Activated T-cell treated with anti-CD3 and anti-CD28 coated beads, Interleukin-2, amount 50 U/mL, for 72 hours (primary cell): ENCODE results near the gene SLC16A6. TPM values are rescaled to one million over a fixed set of nuclear protein-coding genes. Genes with fewer than 3 reads are reported as not detected.
"Not testable (repeated sequence)": the region's sequence is repeated elsewhere in the genome, so short reads cannot be mapped to it uniquely, and the experiment has no call there.

Experiments used
- ATAC-seq, 2 donors: fragments of 150-1000 bp; cut with Tn5 transposase; replicated peaks in 1 of 2; 2 replicates each; pipeline ENCODE4 v1.10.0; 2021; ENCODE audit warnings: moderate library complexity in 2 of 2, mild to moderate bottlenecking in 1 of 2
- DNase-seq, 2 donors: peaks; one replicate each; pipeline ENCODE4 v3.0.0; 2021 to 2022; ENCODE audit warnings: mixed read lengths in 1 of 2
- H3K27ac Mint-ChIP-seq: one replicate; pipeline ENCODE4 v1.8.0; 2022; ENCODE audit warnings: mild to moderate bottlenecking, moderate library complexity, mixed read lengths
- H3K27me3 Mint-ChIP-seq: one replicate; pipeline ENCODE4 v1.8.0; 2022; ENCODE audit warnings: low read depth, mixed read lengths
- H3K36me3 Mint-ChIP-seq, 2 donors: one replicate each; pipeline ENCODE4 v1.8.0; 2022; ENCODE audit warnings: mixed read lengths in 2 of 2, mild to moderate bottlenecking in 1 of 2; ENCODE audit not compliant: insufficient read depth in 2 of 2
- H3K4me1 Mint-ChIP-seq: one replicate; pipeline ENCODE4 v1.8.0; 2022; ENCODE audit warnings: low read depth, mixed read lengths
- H3K4me3 Mint-ChIP-seq, 2 donors: one replicate each; pipeline ENCODE4 v1.8.0; 2022; ENCODE audit warnings: mild to moderate bottlenecking in 2 of 2, mixed read lengths in 2 of 2, moderate library complexity in 2 of 2
- H3K9me3 Mint-ChIP-seq, 2 donors: one replicate each; pipeline ENCODE4 v1.8.0; 2022; ENCODE audit warnings: mixed read lengths in 2 of 2
- total RNA-seq, 2 donors: library from RNA; stranded (reverse); gene quantifications; one replicate each; pipeline ENCODE4 v1.2.3, GENCODE V29; 2022

Gene SLC16A6
- total RNA-seq, 2 donors from 2014 or later, result 5.9 to 8.7 TPM

- peak; percentile 82 to 83 for ATAC-seq
- H3K4me3 Mint-ChIP-seq, result peak within 1 kb of the TSS; percentile 92 to 100
- no peaks in the 10 kb centered on the region for H3K9me3 Mint-ChIP-seq
- peaks cover 5 to 22% of the 10 kb centered on the region in 2 donors for H3K36me3 Mint-ChIP-seq
- H3K27me3 Mint-ChIP-seq, result no peaks in the 10 kb centered on the region
- H3K27ac Mint-ChIP-seq, result peak within 1 kb of the TSS; percentile 100
- peak; percentile 97 to 100 for DNase-seq
- peaks cover 43% of the 10 kb centered on the region for H3K4me1 Mint-ChIP-seq
Observed at GRCh38 chr17:68247445-68248198, 43.3 kb downstream of the SLC16A6 start, which contains the start of gene AMZ2. TSS of gene AMZ2 (plus strand) at chr17:68248043. CDS start at chr17:68250188, 2,145 bp downstream.

- H3K4me1 Mint-ChIP-seq, result peaks cover 43% of the 10 kb centered on the region
- H3K27ac Mint-ChIP-seq, result peak overlapping the region; percentile 100
- H3K4me3 Mint-ChIP-seq, result peak overlapping the region; percentile 92 to 100
Observed at GRCh38 chr17:68246271-68247028, 44.5 kb downstream of the SLC16A6 start.

DNA sequence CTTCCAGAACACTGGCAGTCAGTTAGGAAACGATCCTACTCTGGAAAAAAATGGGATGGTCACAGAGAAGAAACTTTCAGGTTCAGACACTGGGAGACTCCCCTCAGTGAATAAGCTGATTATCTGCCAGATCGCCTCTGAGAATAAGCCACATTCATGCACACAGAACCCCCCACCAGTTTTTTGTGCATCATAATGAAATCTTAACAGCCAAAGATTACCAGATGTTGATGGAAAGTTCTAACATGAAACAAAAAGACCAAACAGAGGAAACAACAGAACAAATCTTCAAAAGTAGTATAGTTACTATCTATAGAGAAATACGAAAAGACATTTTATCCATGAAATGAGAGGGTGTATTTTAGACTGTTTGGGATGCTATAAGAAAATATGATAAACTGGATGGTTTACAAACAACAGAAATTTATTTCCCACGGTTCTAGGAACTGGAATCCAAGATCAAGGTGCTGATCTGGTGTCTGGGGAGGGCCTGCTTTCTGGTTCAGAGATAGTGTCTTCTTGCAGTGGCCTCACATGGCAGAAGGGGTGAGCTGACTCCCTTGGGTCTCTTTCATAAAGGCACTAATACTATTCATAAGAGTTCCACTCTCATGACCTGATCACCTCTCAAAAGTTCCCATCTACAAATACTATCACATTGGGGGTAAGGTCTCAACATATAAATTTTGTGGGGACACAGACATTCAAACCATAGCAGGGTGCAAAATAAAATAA, 51.1 kb downstream of the SLC16A6 start:
- Mint-ChIP-seq H3K36me3 (peaks cover 2 to 15% of the 10 kb centered on the region in 2 donors), H3K9me3 (no peaks in the 10 kb centered on the region), H3K4me3 (peak overlapping the region; percentile 88 to 91), H3K4me1 (peaks cover 57% of the 10 kb centered on the region), H3K27ac (peak overlapping the region; percentile 99), H3K27me3 (no peaks in the 10 kb centered on the region)
- ATAC-seq (no peak), DNase-seq (no peak)

More at GRCh38 chr17:68246271-68247028, 44.5 kb downstream of the SLC16A6 start:
- H3K27me3 Mint-ChIP-seq, result no peaks in the 10 kb centered on the region
- DNase-seq, result no peak
- peaks cover 5 to 15% of the 10 kb centered on the region in 2 donors for H3K36me3 Mint-ChIP-seq
- no peaks in the 10 kb centered on the region for H3K9me3 Mint-ChIP-seq
- no peak for ATAC-seq

- Mint-ChIP-seq H3K27ac (peak overlapping the region; percentile 99), H3K27me3 (no peaks in the 10 kb centered on the region), H3K36me3 (peaks cover 2 to 15% of the 10 kb centered on the region in 2 donors), H3K4me3 (peak overlapping the region; percentile 88 to 91), H3K4me1 (peaks cover 63% of the 10 kb centered on the region), H3K9me3 (no peaks in the 10 kb centered on the region)
- ATAC-seq, result peak; percentile 63 to 76
- DNase-seq, result peak; percentile 61 to 72
Observed at GRCh38 chr17:68238871-68239253, 52.1 kb downstream of the SLC16A6 start.

GRCh38 chr17:68238164-68238870, 52.6 kb downstream of the SLC16A6 start:
- peak in 1 of 2 donors; percentile 55 for DNase-seq
- H3K27me3 Mint-ChIP-seq, result no peaks in the 10 kb centered on the region
- peaks cover 63% of the 10 kb centered on the region for H3K4me1 Mint-ChIP-seq
- H3K9me3 Mint-ChIP-seq, result no peaks in the 10 kb centered on the region
- ATAC-seq, result peak; percentile 52 to 66
- H3K27ac Mint-ChIP-seq, result peak overlapping the region; percentile 99
- peaks cover 2 to 15% of the 10 kb centered on the region in 2 donors for H3K36me3 Mint-ChIP-seq
- peak overlapping the region; percentile 88 to 91 for H3K4me3 Mint-ChIP-seq

GRCh38 chr17:68237369-68238163, 53.4 kb downstream of the SLC16A6 start:
- not testable (repeated sequence) for H3K27me3 Mint-ChIP-seq, H3K9me3 Mint-ChIP-seq
- peaks cover 68% of the 10 kb centered on the region for H3K4me1 Mint-ChIP-seq
- ATAC-seq, result peak; percentile 67
- H3K36me3 Mint-ChIP-seq, result peaks cover 4 to 17% of the 10 kb centered on the region in 2 donors
- DNase-seq, result peak; percentile 44 to 55
- peak overlapping the region; percentile 88 to 91 for H3K4me3 Mint-ChIP-seq
- H3K27ac Mint-ChIP-seq, result peak overlapping the region; percentile 99

GRCh38 chr17:68235336-68235791, 55.6 kb downstream of the SLC16A6 start:
- not testable (repeated sequence) for ATAC-seq, H3K9me3 Mint-ChIP-seq, DNase-seq, H3K27me3 Mint-ChIP-seq
- peak overlapping the region; percentile 16 to 52 for H3K4me3 Mint-ChIP-seq
- peaks cover 4 to 14% of the 10 kb centered on the region in 2 donors for H3K36me3 Mint-ChIP-seq
- peaks cover 61% of the 10 kb centered on the region for H3K4me1 Mint-ChIP-seq
- peak overlapping the region; percentile 86 for H3K27ac Mint-ChIP-seq

DNA sequence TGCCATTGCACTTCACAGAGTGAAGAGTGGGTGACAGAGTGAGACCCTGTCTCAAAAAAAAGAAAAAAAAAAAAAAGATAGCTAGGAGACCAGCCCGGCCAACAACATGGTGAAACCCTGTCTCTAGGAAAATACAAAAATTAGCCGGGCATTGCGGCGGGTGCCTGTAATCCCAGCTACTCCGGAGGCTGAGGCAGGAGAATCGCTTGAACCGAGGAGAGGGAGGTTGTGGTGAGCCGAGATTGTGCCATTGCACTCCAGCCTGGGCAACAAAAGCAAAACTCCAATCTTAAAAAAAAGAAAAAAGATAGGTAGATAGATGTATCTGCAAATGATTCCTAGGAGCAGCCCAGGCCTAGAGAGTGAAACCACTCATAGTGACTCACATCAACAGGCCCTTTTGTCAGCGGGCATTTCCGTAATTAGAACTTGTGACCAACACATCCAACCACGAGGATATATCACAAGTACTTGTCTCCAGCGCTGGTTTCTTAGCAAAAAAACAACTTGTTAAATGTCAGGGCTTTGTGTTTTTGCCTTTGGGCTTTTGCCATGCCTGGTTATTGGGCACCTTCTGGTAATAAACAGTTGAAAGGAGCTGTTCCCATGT, 56.1 kb downstream of the SLC16A6 start:
- ATAC-seq (peak; percentile 13 to 26), DNase-seq (peak in 1 of 2 donors; percentile 50)
- not testable (repeated sequence) for H3K36me3 Mint-ChIP-seq, H3K27me3 Mint-ChIP-seq, H3K9me3 Mint-ChIP-seq
- peaks cover 56% of the 10 kb centered on the region for H3K4me1 Mint-ChIP-seq
- peak overlapping the region; percentile 46 for H3K27ac Mint-ChIP-seq
- H3K4me3 Mint-ChIP-seq, result peak overlapping the region; percentile 32 to 52

GRCh38 chr17:68232741-68233140, 58.2 kb downstream of the SLC16A6 start:
- ATAC-seq, H3K9me3 Mint-ChIP-seq, H3K36me3 Mint-ChIP-seq, H3K27me3 Mint-ChIP-seq, DNase-seq, H3K27ac Mint-ChIP-seq, H3K4me3 Mint-ChIP-seq: not testable (repeated sequence)
- H3K4me1 Mint-ChIP-seq, result peaks cover 50% of the 10 kb centered on the region

DNA sequence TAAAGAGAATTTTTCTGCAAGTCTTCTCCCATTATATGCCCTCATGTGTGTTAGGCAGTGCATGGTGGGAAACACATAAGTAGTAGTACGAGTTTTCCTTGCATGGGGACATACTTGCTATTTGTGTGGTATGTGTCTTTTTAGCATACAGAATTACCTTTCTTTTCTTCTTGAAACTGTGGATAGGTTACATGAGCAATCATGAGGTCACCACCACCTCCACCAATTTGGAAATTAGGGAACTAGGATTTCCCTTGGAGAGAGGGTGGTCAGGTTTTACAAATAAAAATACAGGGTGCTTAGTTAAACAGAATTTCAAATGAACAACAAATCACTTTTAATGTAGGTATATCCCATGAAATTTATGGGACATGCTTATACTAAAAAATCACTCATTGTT, 59.4 kb downstream of the SLC16A6 start:
- H3K36me3 Mint-ChIP-seq, result peaks cover 4 to 5% of the 10 kb centered on the region in 2 donors
- H3K27ac Mint-ChIP-seq, result no peak overlapping the region
- H3K4me1 Mint-ChIP-seq, result peaks cover 46% of the 10 kb centered on the region
- DNase-seq, result no peak
- H3K9me3 Mint-ChIP-seq, result no peaks in the 10 kb centered on the region
- no peak for ATAC-seq
- H3K27me3 Mint-ChIP-seq, result no peaks in the 10 kb centered on the region
- H3K4me3 Mint-ChIP-seq, result no peak overlapping the region

- DNase-seq, ATAC-seq, H3K4me3 Mint-ChIP-seq, H3K36me3 Mint-ChIP-seq, H3K27ac Mint-ChIP-seq, H3K27me3 Mint-ChIP-seq, H3K9me3 Mint-ChIP-seq: not testable (repeated sequence)
- peaks cover 46% of the 10 kb centered on the region for H3K4me1 Mint-ChIP-seq
Observed at GRCh38 chr17:68231131-68231530, 59.8 kb downstream of the SLC16A6 start.
